A673 (cell line): ENCODE measurements around the gene WEE2.

Experiments
- EZH2 ChIP-seq: fragments of 200-600 bp; sonication (generic); IDR thresholded peaks from 2 replicates; pipeline ENCODE4 v1.6.1; 2017; ENCODE audit warnings: borderline replicate concordance, low read depth, mild to moderate bottlenecking, mixed read lengths, antibody characterized with exemption, low read length; ENCODE audit not compliant: poor library complexity, severe bottlenecking
- TF ChIP-seq, protein P1 (sequence below): fragments of 300-800, 200-600 bp; sonication (generic); conservative IDR thresholded peaks from 2 replicates; pipeline ENCODE4 v1.5.1; 2017; ENCODE audit warnings: low read depth, mild to moderate bottlenecking, antibody characterized with exemption, low read length, moderate library complexity, mixed read lengths

DNA sequence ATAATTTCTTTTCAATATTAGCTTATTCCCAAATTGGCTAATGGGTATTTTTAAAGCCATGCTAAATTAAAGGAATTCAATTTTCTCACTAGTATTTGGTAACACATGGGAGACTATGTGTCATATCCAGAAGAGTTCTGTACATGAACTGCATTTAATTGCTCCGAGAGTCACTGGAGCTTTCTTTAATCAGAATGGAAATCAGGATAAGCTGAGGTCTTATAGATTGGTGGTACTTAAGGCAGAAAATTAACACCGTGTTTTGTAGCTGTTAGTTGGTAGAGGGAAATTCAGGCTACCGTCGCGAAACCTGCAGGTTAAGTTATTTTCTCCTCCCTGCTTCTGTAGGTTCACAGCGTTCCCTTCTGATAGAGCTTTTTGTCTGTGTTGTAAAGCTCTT lies at the start of gene WEE2:
- TF ChIP-seq, protein P1, sequence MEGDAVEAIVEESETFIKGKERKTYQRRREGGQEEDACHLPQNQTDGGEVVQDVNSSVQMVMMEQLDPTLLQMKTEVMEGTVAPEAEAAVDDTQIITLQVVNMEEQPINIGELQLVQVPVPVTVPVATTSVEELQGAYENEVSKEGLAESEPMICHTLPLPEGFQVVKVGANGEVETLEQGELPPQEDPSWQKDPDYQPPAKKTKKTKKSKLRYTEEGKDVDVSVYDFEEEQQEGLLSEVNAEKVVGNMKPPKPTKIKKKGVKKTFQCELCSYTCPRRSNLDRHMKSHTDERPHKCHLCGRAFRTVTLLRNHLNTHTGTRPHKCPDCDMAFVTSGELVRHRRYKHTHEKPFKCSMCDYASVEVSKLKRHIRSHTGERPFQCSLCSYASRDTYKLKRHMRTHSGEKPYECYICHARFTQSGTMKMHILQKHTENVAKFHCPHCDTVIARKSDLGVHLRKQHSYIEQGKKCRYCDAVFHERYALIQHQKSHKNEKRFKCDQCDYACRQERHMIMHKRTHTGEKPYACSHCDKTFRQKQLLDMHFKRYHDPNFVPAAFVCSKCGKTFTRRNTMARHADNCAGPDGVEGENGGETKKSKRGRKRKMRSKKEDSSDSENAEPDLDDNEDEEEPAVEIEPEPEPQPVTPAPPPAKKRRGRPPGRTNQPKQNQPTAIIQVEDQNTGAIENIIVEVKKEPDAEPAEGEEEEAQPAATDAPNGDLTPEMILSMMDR = no peak
- no peak for TF ChIP-seq EZH2
